Measurements from ENCODE around the gene PRDM5.

The PRDM5 gene

GRCh38 chr4:120853161-120853935, 69.2 kb downstream of the PRDM5 start:
- no peak for DNase-seq

GRCh38 chr4:120850018-120850599, 72.4 kb downstream of the PRDM5 start:
- no peak for DNase-seq

- no peak for DNase-seq
Observed at GRCh38 chr4:120847019-120847582, 75.4 kb downstream of the PRDM5 start.

- no peak for DNase-seq
Observed at GRCh38 chr4:120844528-120844921, 78.0 kb downstream of the PRDM5 start.

- no peak for DNase-seq
Observed at GRCh38 chr4:120843849-120844527, 78.5 kb downstream of the PRDM5 start.

- DNase-seq: no peak
Observed at GRCh38 chr4:120842031-120842430, 80.5 kb downstream of the PRDM5 start.

- DNase-seq: no peak
Observed at GRCh38 chr4:120841580-120841979, 80.9 kb downstream of the PRDM5 start.

- DNase-seq: no peak
Observed at GRCh38 chr4:120839974-120840751, 82.4 kb downstream of the PRDM5 start.

- DNase-seq: no peak
Observed at GRCh38 chr4:120839334-120839973, 83.1 kb downstream of the PRDM5 start.

- no peak for DNase-seq
Observed at GRCh38 chr4:120838784-120839183, 83.7 kb downstream of the PRDM5 start.

- no peak for DNase-seq
Observed at GRCh38 chr4:120837656-120838055, 84.9 kb downstream of the PRDM5 start.

GRCh38 chr4:120835342-120835741, 87.2 kb downstream of the PRDM5 start:
- no peak for DNase-seq

GRCh38 chr4:120830204-120830603, 92.3 kb downstream of the PRDM5 start:
- DNase-seq: no peak

- no peak for DNase-seq
Observed at GRCh38 chr4:120829113-120829831, 93.3 kb downstream of the PRDM5 start.

- DNase-seq: no peak
Observed at GRCh38 chr4:120826853-120827252, 95.7 kb downstream of the PRDM5 start.

GRCh38 chr4:120826449-120826848, 96.1 kb downstream of the PRDM5 start:
- no peak for DNase-seq

GRCh38 chr4:120824946-120825345, 97.6 kb downstream of the PRDM5 start:
- DNase-seq: no peak

GRCh38 chr4:120821977-120822376, 100.5 kb downstream of the PRDM5 start:
- no peak for DNase-seq

- DNase-seq: no peak
Observed at GRCh38 chr4:120821029-120821428, 101.5 kb downstream of the PRDM5 start.

- no peak for DNase-seq
Observed at GRCh38 chr4:120819805-120820437, 102.6 kb downstream of the PRDM5 start.

GRCh38 chr4:120816296-120816965, 106.1 kb downstream of the PRDM5 start:
- DNase-seq: no peak

Measured in DMS79 (cell line).